ENCODE measurements around the gene ITGA11.
A peak's percentile ranks its signal among the peaks of the same experiment; 100 is the strongest.

The ITGA11 gene

GRCh38 chr15:68396068-68396467 is 35.9 kb downstream of the ITGA11 start:
- no peak overlapping the region for H3K4me3 ChIP-seq (ENCODE audit: low read depth, low read length)
- TF ChIP-seq CTCF (IDR thresholded peaks at IDR 0.05; ENCODE audit: low read depth, low read length, missing control alignments): no peak
- no peak for DNase-seq (ENCODE audit: low read depth)

GRCh38 chr15:68391121-68391520 is 40.8 kb downstream of the ITGA11 start:
- DNase-seq (ENCODE audit: low read depth): no peak
- TF ChIP-seq CTCF (IDR thresholded peaks at IDR 0.05; ENCODE audit: low read depth, low read length, missing control alignments): no peak
- no peak overlapping the region for H3K4me3 ChIP-seq (ENCODE audit: low read depth, low read length)

GRCh38 chr15:68389936-68390817 is 41.8 kb downstream of the ITGA11 start:
- TF ChIP-seq CTCF (IDR thresholded peaks at IDR 0.05; ENCODE audit: low read depth, low read length, missing control alignments): no peak
- no peak overlapping the region for H3K4me3 ChIP-seq (ENCODE audit: low read depth, low read length)
- DNase-seq (ENCODE audit: low read depth): peak; percentile 24

GRCh38 chr15:68389041-68389930 is 42.7 kb downstream of the ITGA11 start:
- H3K4me3 ChIP-seq (ENCODE audit: low read depth, low read length): no peak overlapping the region
- no peak for DNase-seq (ENCODE audit: low read depth)
- TF ChIP-seq CTCF (IDR thresholded peaks at IDR 0.05; ENCODE audit: low read depth, low read length, missing control alignments): no peak

- no peak for DNase-seq (ENCODE audit: low read depth)
- H3K4me3 ChIP-seq (ENCODE audit: low read depth, low read length): no peak overlapping the region
- TF ChIP-seq CTCF (IDR thresholded peaks at IDR 0.05; ENCODE audit: low read depth, low read length, missing control alignments): no peak
Observed at GRCh38 chr15:68387381-68388143, 44.4 kb downstream of the ITGA11 start.

- H3K4me3 ChIP-seq (ENCODE audit: low read depth, low read length): no peak overlapping the region
- TF ChIP-seq CTCF (IDR thresholded peaks at IDR 0.05; ENCODE audit: low read depth, low read length, missing control alignments): no peak
- DNase-seq (ENCODE audit: low read depth): no peak
Observed at GRCh38 chr15:68386587-68387288, 45.2 kb downstream of the ITGA11 start.

Data from GM12864 (cell line).